Measurements from ENCODE around the gene EML2.

Gene EML2

GRCh38 chr19:45587873-45588272, 51.3 kb downstream of the EML2 start:
- DNase-seq (ENCODE audit: low read depth): no peak

- no peak for DNase-seq (ENCODE audit: low read depth)
Measured at GRCh38 chr19:45585158-45585577, 54.0 kb downstream of the EML2 start.

GRCh38 chr19:45584332-45585157, 54.7 kb downstream of the EML2 start, which contains the start of gene OPA3:
Gene OPA3, minus strand, starts transcription at chr19:45584802. Its CDS starts 38 bp downstream, at chr19:45584764.
- DNase-seq (ENCODE audit: low read depth): peak; percentile 100

- DNase-seq (ENCODE audit: low read depth): no peak
Measured at GRCh38 chr19:45581576-45581975, 57.6 kb downstream of the EML2 start.

GRCh38 chr19:45578861-45579260, 60.3 kb downstream of the EML2 start:
- no peak for DNase-seq (ENCODE audit: low read depth)

GRCh38 chr19:45577111-45577905, 61.9 kb downstream of the EML2 start:
- peak; percentile 97 for DNase-seq (ENCODE audit: low read depth)

- DNase-seq (ENCODE audit: low read depth): no peak
Measured at GRCh38 chr19:45576682-45577081, 62.5 kb downstream of the EML2 start.

- DNase-seq (ENCODE audit: low read depth): no peak
Measured at GRCh38 chr19:45575216-45575615, 64.0 kb downstream of the EML2 start.

GRCh38 chr19:45574526-45574925, 64.7 kb downstream of the EML2 start:
- no peak for DNase-seq (ENCODE audit: low read depth)

- no peak for DNase-seq (ENCODE audit: low read depth)
Measured at GRCh38 chr19:45571457-45572220, 67.6 kb downstream of the EML2 start.

GRCh38 chr19:45569619-45570421, 69.4 kb downstream of the EML2 start:
- DNase-seq (ENCODE audit: low read depth): peak; percentile 59

- peak; percentile 83 for DNase-seq (ENCODE audit: low read depth)
Measured at GRCh38 chr19:45568732-45569131, 70.5 kb downstream of the EML2 start.

GRCh38 chr19:45567609-45568008, 71.6 kb downstream of the EML2 start:
- no peak for DNase-seq (ENCODE audit: low read depth)

GRCh38 chr19:45564131-45564780, 74.9 kb downstream of the EML2 start:
- no peak for DNase-seq (ENCODE audit: low read depth)

- no peak for DNase-seq (ENCODE audit: low read depth)
Measured at GRCh38 chr19:45560686-45561085, 78.5 kb downstream of the EML2 start.

- no peak for DNase-seq (ENCODE audit: low read depth)
Measured at GRCh38 chr19:45560038-45560437, 79.2 kb downstream of the EML2 start.
